Adrenal gland (tissue), 12 donors: Measurements from ENCODE around the gene C2orf49. TPM values are rescaled to one million over a fixed set of nuclear protein-coding genes. Genes with fewer than 3 reads are reported as not detected.

Experiments
- DNase-seq, 7 donors: peaks; one replicate each; pipeline ENCODE4 v3.0.0-alpha.2; 2019 to 2020
- H3K27ac ChIP-seq, 5 donors: fragments of 200-600 bp; sonication (generic) in 4 of 5; 1 replicate in 3 of 5; 2 replicates in 2 of 5; pipeline versions ENCODE4 v1.5.1 to v1.8.0; 2016 to 2020; ENCODE audit warnings: mild to moderate bottlenecking in 1 of 5
- H3K27me3 ChIP-seq: fragments of 200-600 bp; 2 replicates; pipeline ENCODE4 v1.8.0; 2021
- H3K36me3 ChIP-seq, 2 donors: fragments of 200-600 bp; replicated peaks in 1 of 2; 1 replicate in 1 of 2; 2 replicates in 1 of 2; pipeline versions ENCODE4 v1.5.1 to v1.8.0; 2018 to 2022
- H3K4me1 ChIP-seq, 2 donors: fragments of 200-600 bp; replicated peaks in 1 of 2; 1 replicate in 1 of 2; 2 replicates in 1 of 2; pipeline versions ENCODE4 v1.5.1 to v1.8.0; 2018 to 2021
- H3K4me3 ChIP-seq, 4 donors: fragments of 200-600 bp; sonication (generic) in 3 of 4; one replicate each; pipeline ENCODE4 v1.5.1; 2016 to 2018
- H3K9me3 ChIP-seq, 3 donors: fragments of 200-600 bp; sonication (generic) in 1 of 3; replicated peaks in 1 of 3; 1 replicate in 2 of 3; 2 replicates in 1 of 3; pipeline versions ENCODE4 v1.5.1 to v1.8.0; 2016 to 2021
- CTCF ChIP-seq, 6 experiments: fragments of 450-650 bp in 4 of 6; fragments of 200-600 bp in 2 of 6; sonication (generic) in 1 of 6; IDR thresholded peaks; 1 replicate in 5 of 6; 2 replicates in 1 of 6; pipeline versions ENCODE4 v1.5.1 to v1.8.0; 2016 to 2021; ENCODE audit warnings: antibody characterized with exemption in 6 of 6, mild to moderate bottlenecking in 2 of 6, moderate library complexity in 1 of 6
- POLR2A ChIP-seq, 2 donors: fragments of 450-650 bp; IDR thresholded peaks; one replicate each; pipeline ENCODE4 v1.6.1; 2017; ENCODE audit warnings: antibody characterized with exemption in 2 of 2, mild to moderate bottlenecking in 2 of 2, moderate library complexity in 1 of 2
- WGBS, 4 donors: extraction: QIAGEN DNeasy Blood & Tissue Kit in 2 of 4; methylation state at CpG; one replicate each; pipeline versions ENCODE4 v1.1.5 to v1.1.7; 2013 to 2017; 5-methylcytosine and 5-hydroxymethylcytosine counted together
- intact Hi-C, 2 donors: fragments of 100-400 bp; cut with DNase I; formaldehyde crosslinking; loops; one replicate each; pipeline versions ENCODE4 v1.14.1 to v1.15.0; 2022 to 2023
- polyA plus RNA-seq, 3 donors: library from polyadenylated mRNA; stranded (reverse); fragments of 200-250 nt in 2 of 3; fragments of 350-450 nt in 1 of 3; fragmentation: Illumina TruSeq in 1 of 3; extraction: RNeasy Lipid Tissue Mini Kit (QIAGEN cat#74804) in 1 of 3; gene quantifications; one replicate each; pipeline ENCODE4 v1.2.3, GENCODE V29; 2013 to 2014
- total RNA-seq, 9 donors: library from RNA; depleted of rRNA in 4 of 9; stranded (reverse); fragments of >200 nt in 4 of 9; fragments of 120-200 nt in 1 of 9; fragmentation: NEBNext Ultra II Directional in 1 of 9; extraction: Animal tissue kit (Norgen Biotek cat#: 25700) in 1 of 9; gene quantifications; one replicate each; pipeline versions ENCODE4 v1.1.0 to v1.2.4, GENCODE V29; 2013 to 2023
- donor health status: healthy with polysubstance abuse.
- donor health status: Bipolar disorder and iron deficiency.
- donor health status: DM: yes; HTN: yes; CAD: no.
- donor health status: DM: no; HTN: no; CAD: no.
- donor health status: DM: no; HTN: no; CAD: no.
- donor health status: DM: yes; HTN: yes; CAD: no.

C2orf49 gene
- total and polyA plus RNA-seq, 12 donors, result 5.9 to 18.6 (median 14.3) TPM

- intact Hi-C loops, result no loop called here
- peak; percentile 83 to 92 for TF ChIP-seq POLR2A (IDR thresholded peaks at IDR 0.05)
- peak; percentile 9 to 61 (median 46) for TF ChIP-seq CTCF (IDR thresholded peaks at IDR 0.05)
- Histone ChIP-seq H3K9me3 (no peaks in the 10 kb centered on the region), H3K27ac (peak within 1 kb of the TSS; percentile 34 to 96 (median 83)), H3K27me3 (no peaks in the 10 kb centered on the region), H3K4me3 (peak within 1 kb of the TSS in 3 of 4 donors; percentile 83 to 89 (median 87)), H3K36me3 (no peaks in the 10 kb centered on the region), H3K4me1 (peaks cover 2 to 36% of the 10 kb centered on the region in 2 donors)
- DNase-seq, result peak; percentile 68 to 81 (median 77)
- WGBS, 4 donors, result 1 to 3% (median 1%) methylated on average over 26 to 74 of the region's 74 CpGs
Measured at GRCh38 chr2:105398336-105399206, 61.2 kb downstream of the C2orf49 start, which contains the start of gene FHL2. TSS of gene FHL2 (minus strand) at chr2:105399051. CDS start at chr2:105386516, 12,535 bp downstream.

Other genes with a start within 250 kb of the C2orf49 start
- under 1 TPM in 1 of 9 donors, not detected in 8; 0.14 TPM for gene GPR45, start 95.8 kb upstream of the C2orf49 start, total RNA-seq
- not detected for gene GPR45, start 95.8 kb upstream of the C2orf49 start, polyA plus RNA-seq
- gene TGFBRAP1, start 7.8 kb upstream of the C2orf49 start, total RNA-seq, result 10 to 100 TPM; 11.2 to 29.7 (median 24.0) TPM
- 10 to 100 TPM in 1 of 3 donors, 1 to 10 TPM in 2; 5.1 to 13.7 (median 6.2) TPM for gene TGFBRAP1, start 7.8 kb upstream of the C2orf49 start, polyA plus RNA-seq
- gene FHL2, start 61.5 kb downstream of the C2orf49 start, total RNA-seq, result 100 to 1,000 TPM in 6 of 9 donors, 10 to 100 TPM in 3; 41.2 to 213 (median 135) TPM
- 10 to 100 TPM; 43.8 to 54.9 (median 50.8) TPM for gene FHL2, start 61.5 kb downstream of the C2orf49 start, polyA plus RNA-seq